OCI-M1 (cell line): ENCODE results near the gene ZNF280D.

Source experiments
- DNase-seq: peaks from one replicate; lab custom pipeline; 2025; lab: John Stamatoyannopoulos, UW

ZNF280D gene

GRCh38 chr15:56640127-56640526, 93.2 kb downstream of the ZNF280D start:
- no peak for DNase-seq

- DNase-seq: no peak
These were observed 93.7 kb downstream of the ZNF280D start for GRCh38 chr15:56639631-56640030.

GRCh38 chr15:56631765-56632164, 101.5 kb downstream of the ZNF280D start:
- DNase-seq: no peak

- DNase-seq: peak; percentile 17
These were observed 104.3 kb downstream of the ZNF280D start for GRCh38 chr15:56628893-56629532.

GRCh38 chr15:56619887-56620286, 113.4 kb downstream of the ZNF280D start:
- no peak for DNase-seq

- DNase-seq: no peak
These were observed 115.7 kb downstream of the ZNF280D start for GRCh38 chr15:56617628-56618027.

- DNase-seq: no peak
These were observed 116.8 kb downstream of the ZNF280D start for GRCh38 chr15:56616551-56616950.

GRCh38 chr15:56613811-56614210, 119.5 kb downstream of the ZNF280D start:
- DNase-seq: no peak

- no peak for DNase-seq
These were observed 124.3 kb downstream of the ZNF280D start for GRCh38 chr15:56608993-56609392.

- peak; percentile 76 for DNase-seq
These were observed 125.0 kb downstream of the ZNF280D start for GRCh38 chr15:56608140-56608778.

- peak; percentile 9 for DNase-seq
These were observed 131.1 kb downstream of the ZNF280D start for GRCh38 chr15:56602253-56602652.

GRCh38 chr15:56600380-56600779, 132.9 kb downstream of the ZNF280D start:
- no peak for DNase-seq

- DNase-seq: no peak
These were observed 134.3 kb downstream of the ZNF280D start for GRCh38 chr15:56598991-56599390.

GRCh38 chr15:56587686-56588085, 145.6 kb downstream of the ZNF280D start:
- DNase-seq: no peak

GRCh38 chr15:56586206-56586605, 147.1 kb downstream of the ZNF280D start:
- peak; percentile 6 for DNase-seq

GRCh38 chr15:56582785-56583184, 150.5 kb downstream of the ZNF280D start:
- DNase-seq: peak; percentile 2
